HPDE6-E6E7 (cell line): Measurements from ENCODE around the gene DPYD.
A peak's percentile ranks its signal among the peaks of the same experiment; 100 is the strongest.

Experiments used
- DNase-seq: peaks from one replicate; pipeline ENCODE4 v3.0.0; 2011; ENCODE audit warnings: missing footprints; ENCODE audit errors: extremely low spot score

DPYD gene

GRCh38 chr1:97906567-97907241 lies 14.1 kb downstream of the DPYD start:
- DNase-seq, result peak; percentile 15

DNA sequence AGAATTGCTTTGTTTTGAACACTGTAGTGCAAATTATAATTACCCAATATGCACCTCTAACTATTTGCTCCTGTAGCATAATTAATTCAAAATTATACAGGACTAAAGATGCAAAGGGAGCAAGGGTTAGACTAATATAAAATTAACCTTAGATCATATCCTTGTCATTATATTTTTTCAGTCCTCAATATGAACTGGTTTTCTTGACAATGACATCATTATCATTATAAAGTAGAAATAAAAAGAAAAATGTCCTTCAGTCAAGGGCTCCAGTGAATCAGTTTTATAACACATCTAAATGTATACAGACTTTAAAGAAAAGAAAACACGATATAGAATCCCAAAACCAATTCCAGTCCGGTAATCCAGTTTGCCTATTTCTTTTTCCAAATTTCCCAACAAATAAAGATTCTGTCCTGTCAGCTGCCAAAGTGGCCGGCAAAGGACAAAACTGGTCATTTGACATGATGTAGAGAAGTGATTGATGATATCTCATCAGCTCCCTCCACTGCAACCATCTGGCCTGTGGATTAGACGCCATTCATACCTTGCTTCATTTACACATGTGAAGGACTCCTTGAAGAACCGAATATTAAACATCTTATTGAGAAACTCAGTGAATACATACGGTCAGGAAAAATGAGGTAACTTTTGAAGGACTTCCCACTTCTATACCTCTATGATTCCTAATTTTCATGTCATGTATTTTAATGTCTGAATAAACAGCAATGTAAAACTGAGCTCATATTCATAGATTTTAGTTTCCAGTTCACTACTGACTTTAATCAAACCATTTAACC lies 15.5 kb downstream of the DPYD start:
- no peak for DNase-seq

- DNase-seq, result peak; percentile 4
Observed at GRCh38 chr1:97904534-97904933, 16.3 kb downstream of the DPYD start.

DNA sequence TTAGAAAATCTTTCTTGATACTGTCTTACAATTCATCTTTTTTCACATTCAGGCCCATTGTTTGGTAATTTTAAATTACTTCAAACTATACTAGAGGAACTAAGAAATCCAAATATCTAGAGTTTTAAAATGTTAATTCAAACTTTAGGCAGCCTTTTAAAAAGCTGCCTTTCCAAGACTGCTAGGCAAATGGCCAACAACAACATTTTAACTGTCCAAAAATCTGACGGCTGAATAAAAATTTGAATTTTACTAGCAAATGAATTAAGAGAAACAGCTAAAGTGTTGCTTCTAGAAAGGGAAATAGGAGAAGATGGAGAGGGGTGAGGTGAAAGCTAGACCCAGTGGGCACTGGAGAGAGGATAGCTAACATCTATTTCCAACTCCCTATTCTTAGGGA lies 17.2 kb downstream of the DPYD start:
- DNase-seq, result no peak

GRCh38 chr1:97902067-97902466 lies 18.8 kb downstream of the DPYD start:
- DNase-seq, result no peak

GRCh38 chr1:97901017-97901658 lies 19.7 kb downstream of the DPYD start:
- no peak for DNase-seq

DNA sequence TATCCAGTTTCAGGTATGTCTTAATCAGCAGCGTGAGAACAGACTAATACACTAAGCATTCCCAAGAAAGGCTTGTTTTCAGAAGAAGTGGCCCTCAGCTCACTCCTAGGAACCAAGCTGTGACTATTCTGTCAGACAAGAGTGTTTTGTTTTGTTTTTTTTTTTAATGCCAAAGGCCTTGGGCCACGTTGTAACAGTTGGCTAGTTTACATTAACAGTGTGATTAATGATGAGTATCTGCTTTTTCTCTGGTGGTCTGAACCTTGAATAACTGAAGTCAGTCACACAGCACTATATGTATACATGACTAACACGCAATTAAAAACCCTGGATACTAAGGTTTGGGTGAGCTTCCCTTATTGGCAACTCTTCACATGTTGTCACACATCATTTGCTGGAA lies 21.9 kb downstream of the DPYD start:
- no peak for DNase-seq

- DNase-seq, result no peak
Observed at GRCh38 chr1:97895278-97895677, 25.6 kb downstream of the DPYD start.

DNA sequence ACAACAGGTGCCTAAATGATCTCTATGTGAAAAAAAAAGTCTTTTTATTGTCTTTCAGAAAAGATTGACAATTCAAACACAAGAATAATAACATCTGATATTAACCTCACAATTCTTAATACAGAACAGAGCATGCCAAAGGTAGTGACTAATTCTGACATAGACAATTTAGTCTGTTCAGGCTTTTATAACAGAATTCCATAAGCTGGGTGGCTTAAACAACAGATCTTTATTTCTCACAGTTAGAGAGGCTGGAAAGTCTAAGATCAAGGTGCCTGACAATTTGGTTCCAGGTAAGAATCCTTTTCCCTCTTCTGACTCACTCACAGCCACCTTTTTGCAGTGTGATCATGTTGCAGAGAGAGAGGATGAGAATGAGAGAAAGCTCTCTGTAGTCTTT lies 27.0 kb downstream of the DPYD start:
- no peak for DNase-seq

DNA sequence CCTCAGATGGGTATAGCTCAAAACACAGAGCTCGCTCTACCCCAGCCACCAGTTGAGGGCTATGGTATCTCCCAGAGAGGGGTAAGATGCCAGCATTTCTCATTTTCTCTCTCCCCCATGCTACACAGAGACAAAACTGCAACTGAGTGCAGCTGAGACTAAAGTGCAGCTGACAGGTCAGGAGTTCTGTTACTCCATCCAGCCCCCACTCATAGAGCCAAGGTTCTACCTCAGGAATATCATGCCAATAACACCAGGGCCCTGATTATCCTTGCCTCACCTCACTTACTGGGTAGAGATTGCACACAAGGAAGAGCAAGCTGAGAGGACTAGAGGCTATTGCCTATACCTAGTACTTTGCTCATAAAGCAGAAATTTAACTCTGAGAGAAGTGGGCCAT lies 34.6 kb downstream of the DPYD start:
- no peak for DNase-seq

DNA sequence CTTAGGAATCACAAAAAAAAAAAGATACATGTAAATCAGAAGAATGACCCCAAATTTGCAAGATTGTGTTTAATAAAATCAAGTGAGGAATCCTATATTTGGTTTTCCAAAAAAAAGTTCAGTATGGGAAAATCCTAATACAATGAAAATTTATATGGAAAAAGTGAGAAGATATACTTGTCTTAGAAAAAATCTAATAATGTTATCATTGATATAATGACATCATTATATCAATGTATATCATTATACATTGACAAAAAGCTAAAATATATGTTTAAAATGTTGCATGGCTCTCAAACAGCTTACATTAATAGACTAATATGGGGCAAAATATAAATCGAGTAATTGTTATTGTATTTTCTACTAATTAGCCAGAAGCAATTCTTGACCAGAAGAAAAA lies 37.0 kb downstream of the DPYD start:
- DNase-seq, result no peak

DNA sequence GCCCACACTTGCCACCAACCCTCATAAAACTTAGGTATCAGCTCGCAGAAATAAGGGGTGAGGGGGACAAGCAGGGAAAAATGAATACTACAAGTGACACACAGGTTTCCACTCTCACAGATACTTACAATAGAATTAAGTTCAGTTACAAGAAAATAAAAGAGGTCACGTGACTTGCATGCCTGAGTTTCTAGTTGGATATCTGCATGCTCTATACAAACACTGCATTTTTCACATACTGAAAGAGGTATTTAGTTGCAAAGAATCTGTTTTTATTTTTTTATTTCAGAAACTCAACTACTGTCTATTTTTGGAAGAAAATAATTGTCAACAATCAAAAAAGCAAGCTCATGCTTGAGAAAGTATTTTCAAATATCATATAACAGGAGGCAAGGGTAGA lies 43.5 kb downstream of the DPYD start:
- no peak for DNase-seq

GRCh38 chr1:97875996-97876395 lies 44.8 kb downstream of the DPYD start:
- peak; percentile 14 for DNase-seq

- DNase-seq, result no peak
Observed at GRCh38 chr1:97870589-97870988, 50.2 kb downstream of the DPYD start.

GRCh38 chr1:97869441-97869840 lies 51.4 kb downstream of the DPYD start:
- DNase-seq, result no peak

DNA sequence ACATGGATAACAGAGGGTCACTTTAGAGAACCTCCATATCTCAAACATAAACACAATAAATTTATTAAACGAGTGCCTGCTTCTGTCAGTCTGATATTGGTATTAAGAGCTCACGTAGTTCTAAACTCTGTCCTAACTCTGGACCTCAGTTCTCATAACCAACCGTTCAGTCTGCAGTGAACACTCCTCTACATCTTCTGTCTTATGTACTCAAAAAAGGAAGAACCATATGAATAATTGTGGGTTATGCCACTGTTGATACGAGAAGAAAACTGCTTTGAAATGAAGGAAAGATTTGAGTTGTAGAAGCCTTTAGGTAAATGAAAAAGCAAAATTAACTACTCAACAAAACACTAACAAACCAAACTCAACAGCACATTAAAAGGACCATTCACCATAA lies 53.7 kb downstream of the DPYD start:
- DNase-seq, result no peak

GRCh38 chr1:97864615-97865014 lies 56.2 kb downstream of the DPYD start:
- DNase-seq, result no peak

DNA sequence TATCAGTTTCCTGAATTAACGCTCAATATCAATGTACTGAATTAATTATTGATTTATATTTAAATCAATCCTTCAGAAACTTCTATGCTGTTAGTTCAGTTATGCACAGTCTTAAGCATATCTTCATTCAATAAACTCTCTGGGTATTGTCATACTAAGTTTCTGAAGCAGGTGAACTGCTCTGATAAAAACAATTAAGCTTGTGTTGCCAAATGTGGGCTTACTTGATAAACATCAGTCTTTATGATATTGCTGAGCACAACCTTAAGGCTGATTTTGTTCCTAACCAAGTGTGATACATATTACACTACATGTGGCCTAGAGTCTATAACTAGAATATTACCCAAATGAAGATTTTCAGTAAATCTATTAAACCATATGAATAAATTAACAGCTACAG lies 67.6 kb downstream of the DPYD start:
- DNase-seq, result no peak

DNA sequence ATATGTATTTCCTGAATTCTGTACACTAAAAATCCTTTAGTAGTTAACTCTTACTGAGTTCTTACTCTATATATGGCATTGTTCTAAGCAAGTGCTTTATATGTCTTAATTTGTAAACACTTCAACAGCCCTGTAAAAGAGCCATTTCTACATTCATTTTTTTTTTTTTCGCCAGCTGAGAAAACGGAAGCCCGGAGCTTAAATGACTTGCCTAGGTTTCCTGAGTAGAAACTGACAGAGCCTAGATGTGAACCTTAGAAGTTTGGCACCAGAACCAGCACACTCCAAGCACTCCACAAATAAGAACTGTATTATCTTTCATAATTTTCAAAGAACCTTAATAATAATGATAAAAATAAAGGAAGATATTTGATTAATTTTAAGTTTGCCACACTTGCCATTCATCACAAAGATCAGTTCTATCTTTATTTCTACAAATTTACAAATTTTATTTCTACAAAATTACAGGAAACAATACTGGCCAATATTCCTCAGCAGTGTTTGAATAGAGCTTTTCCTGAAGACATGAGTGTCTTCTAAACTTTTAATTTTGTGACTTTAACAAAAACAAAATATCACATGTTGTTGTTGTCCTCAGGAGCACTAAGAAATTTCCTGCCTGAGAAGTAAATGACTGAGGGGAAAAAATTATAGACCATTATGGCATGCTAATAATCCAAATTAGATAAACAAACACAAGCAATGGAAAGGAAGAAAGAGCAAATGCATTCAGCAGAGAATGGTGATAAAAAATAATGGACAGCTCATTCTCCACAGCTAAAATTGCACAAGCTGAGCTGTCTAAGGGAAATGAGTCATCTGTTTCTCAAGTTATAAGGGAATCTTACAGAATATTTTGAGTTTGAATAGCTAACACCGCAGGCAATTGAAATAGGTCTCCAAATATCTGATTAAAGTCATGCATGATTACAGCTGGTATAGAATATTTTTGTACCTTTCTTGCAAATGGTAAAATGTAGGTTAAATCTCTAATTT lies 71.2 kb downstream of the DPYD start:
- DNase-seq, result peak; percentile 62

- no peak for DNase-seq
Observed at GRCh38 chr1:97845805-97846204, 75.0 kb downstream of the DPYD start.

- no peak for DNase-seq
Observed at GRCh38 chr1:97844552-97845089, 76.2 kb downstream of the DPYD start.
